HepG2 (cell line): Measurements from ENCODE around the gene ZNF276. TPM values are rescaled to one million over a fixed set of nuclear protein-coding genes. Genes with fewer than 3 reads are reported as not detected.
A peak's percentile ranks its signal among the peaks of the same experiment; 100 is the strongest.

Source experiments
- ATAD3A ChIP-seq: sonication (generic); formaldehyde crosslinking; IDR thresholded peaks from 2 replicates; pipeline ENCODE4 v1.4.0; 2020; ENCODE audit warnings: missing genetic modification reagents
- CENPBD1 ChIP-seq: sonication (generic); formaldehyde crosslinking; IDR thresholded peaks from 2 replicates; pipeline ENCODE4 v1.8.0; 2022; ENCODE audit warnings: missing genetic modification reagents, low read depth, mild to moderate bottlenecking, borderline replicate concordance
- DZIP1 ChIP-seq: sonication (generic); formaldehyde crosslinking; IDR thresholded peaks from 2 replicates; pipeline ENCODE4 v1.5.0; 2020; ENCODE audit warnings: mild to moderate bottlenecking, missing genetic modification reagents
- ETS1 ChIP-seq: sonication (generic); formaldehyde crosslinking; IDR thresholded peaks from 2 replicates; pipeline ENCODE4 v1.4.0; 2020; ENCODE audit warnings: missing genetic modification reagents
- GATA4 ChIP-seq: sonication (generic); IDR thresholded peaks from 2 replicates; pipeline ENCODE4 v1.6.1; 2016; ENCODE audit warnings: antibody characterized with exemption, low read depth, borderline replicate concordance
- HDAC2 ChIP-seq: sonication (generic); formaldehyde crosslinking; IDR thresholded peaks from 2 replicates; pipeline ENCODE4 v1.4.0; 2020; ENCODE audit warnings: missing genetic modification reagents
- HOXD1 ChIP-seq: sonication (generic); formaldehyde crosslinking; IDR thresholded peaks from 2 replicates; pipeline ENCODE4 v1.5.0; 2020; ENCODE audit warnings: missing genetic modification reagents
- KLF15 ChIP-seq: sonication (generic); formaldehyde crosslinking; IDR thresholded peaks from 2 replicates; pipeline ENCODE4 v1.8.1; 2023; ENCODE audit warnings: borderline replicate concordance, mild to moderate bottlenecking, inconsistent platforms, missing genetic modification reagents, mixed read lengths
- NFIC ChIP-seq: IDR thresholded peaks from 2 replicates; pipeline ENCODE4 v1.6.1; 2012; ENCODE audit warnings: mild to moderate bottlenecking, low read length, inconsistent platforms
- POLR2AphosphoS5 ChIP-seq: IDR thresholded peaks from 2 replicates; pipeline ENCODE4 v1.6.1; 2012; ENCODE audit warnings: low read depth, low read length
- RELA ChIP-seq: sonication (generic); formaldehyde crosslinking; IDR thresholded peaks from 2 replicates; pipeline ENCODE4 v1.4.0; 2020; ENCODE audit warnings: missing genetic modification reagents
- RERE ChIP-seq: IDR thresholded peaks from 2 replicates; pipeline ENCODE4 v1.6.1; 2016; ENCODE audit warnings: low read depth, missing genetic modification reagents, missing compliant biosample characterization
- STAT5B ChIP-seq: sonication (generic); formaldehyde crosslinking; IDR thresholded peaks from 2 replicates; pipeline ENCODE4 v1.4.0; 2020; ENCODE audit warnings: missing genetic modification reagents
- TCF12 ChIP-seq, 2 experiments: fragments of 450-650 bp in 1 of 2; sonication (generic) in 1 of 2; formaldehyde crosslinking in 1 of 2; IDR thresholded peaks; 2 replicates each; pipeline versions ENCODE4 v1.6.1 to v1.8.0; 2017 to 2022; ENCODE audit warnings: antibody characterized with exemption in 1 of 2, mild to moderate bottlenecking in 1 of 2, missing genetic modification reagents in 1 of 2, moderate library complexity in 1 of 2
- ZBTB20 ChIP-seq: sonication (generic); formaldehyde crosslinking; IDR thresholded peaks from 2 replicates; pipeline ENCODE4 v1.8.1; 2023; ENCODE audit warnings: missing genetic modification reagents, low read depth, mild to moderate bottlenecking, borderline replicate concordance
- ZNF550 ChIP-seq: sonication (generic); formaldehyde crosslinking; IDR thresholded peaks from 2 replicates; pipeline ENCODE4 v1.4.0; 2020; ENCODE audit warnings: mild to moderate bottlenecking, missing genetic modification reagents, borderline replicate concordance
- ZNF777 ChIP-seq: sonication (generic); formaldehyde crosslinking; IDR thresholded peaks from 2 replicates; pipeline ENCODE4 v1.4.0; 2020; ENCODE audit warnings: missing genetic modification reagents
- polyA plus RNA-seq, 8 experiments: library from polyadenylated mRNA; depleted of rRNA in 3 of 8; stranded (reverse) in 7 of 8; unstranded in 1 of 8; fragments of >200 nt; fragmentation: Illumina TruSeq in 4 of 8; extraction: Trizol in 4 of 8; gene quantifications; 2 replicates each; pipeline versions ENCODE4 v1.2.1 to v1.2.3, GENCODE V29; 2011 to 2016; ENCODE audit warnings: low read depth in 4 of 8, missing spikeins in 1 of 8, mixed read lengths in 1 of 8; ENCODE audit not compliant: insufficient read depth in 1 of 8
- total RNA-seq, 5 experiments: library from RNA; depleted of rRNA; stranded (reverse); fragments of >200 nt; fragmentation: Illumina TruSeq; extraction: Trizol; gene quantifications; 2 replicates each; pipeline ENCODE4 v1.2.3, GENCODE V29; 2016; ENCODE audit warnings: low read depth in 1 of 5
- TF ChIP-seq, protein P1 (sequence below): sonication (generic); formaldehyde crosslinking; IDR thresholded peaks from 2 replicates; pipeline ENCODE4 v1.4.0; 2020; ENCODE audit warnings: missing genetic modification reagents

The ZNF276 gene
- total and polyA plus RNA-seq, 2 of the 13 experiments (the other 11 are each of a cell fraction or from before 2014, with no cell fraction given) = 17.7 to 18.0 TPM

- 0 out of 2 replicates have a peak, but pooled peaks have one; percentile 33 for TF ChIP-seq RERE (CRISPR knock-in tag)
- no peak for TF ChIP-seq POLR2AphosphoS5
- peak; percentile 20; the same call in 1 of the 2 replicates for TF ChIP-seq HDAC2 (CRISPR knock-in tag)
- TF ChIP-seq ETS1 (CRISPR knock-in tag) = 0 out of 2 replicates have a peak, but pooled peaks have one; percentile 19
- no peak for TF ChIP-seq NFIC
- no peak for TF ChIP-seq TCF12 (IDR thresholded peaks at IDR 0.05)
- peak; percentile 48 for TF ChIP-seq TCF12 (CRISPR knock-in tag; IDR thresholded peaks at IDR 0.05)
- TF ChIP-seq STAT5B (CRISPR knock-in tag) = no peak
- 0 out of 2 replicates have a peak, but pooled peaks have one; percentile 93 for TF ChIP-seq DZIP1 (CRISPR knock-in tag)
- TF ChIP-seq HOXD1 (CRISPR knock-in tag) = no peak; the same call in 1 of the 2 replicates
- no peak for TF ChIP-seq GATA4
- TF ChIP-seq CENPBD1 = no peak; the same call in 1 of the 2 replicates
- TF ChIP-seq ZNF550 = no peak
- no peak for TF ChIP-seq ATAD3A (CRISPR knock-in tag)
- no peak for TF ChIP-seq ZBTB20 (CRISPR knock-in tag)
- TF ChIP-seq, protein P1, sequence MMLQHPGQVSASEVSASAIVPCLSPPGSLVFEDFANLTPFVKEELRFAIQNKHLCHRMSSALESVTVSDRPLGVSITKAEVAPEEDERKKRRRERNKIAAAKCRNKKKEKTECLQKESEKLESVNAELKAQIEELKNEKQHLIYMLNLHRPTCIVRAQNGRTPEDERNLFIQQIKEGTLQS = peak; percentile 23; the same call in 1 of the 2 replicates
- TF ChIP-seq ZNF777 = peak; percentile 98
- peak; percentile 24; the same call in 1 of the 2 replicates for TF ChIP-seq KLF15 (CRISPR knock-in tag)
- TF ChIP-seq RELA (CRISPR knock-in tag) = 0 out of 2 replicates have a peak, but pooled peaks have one; percentile 58
These were observed 20.5 kb upstream of the ZNF276 start (continued) for GRCh38 chr16:89700649-89701424.
